Erythroblast (primary cell): ENCODE measurements around the gene TMEM255A.
A peak's percentile ranks its signal among the peaks of the same experiment; 100 is the strongest.

Experiments used
- DNase-seq, 2 experiments: peaks; one replicate each; lab custom pipeline; 2025; lab: John Stamatoyannopoulos, UW
- GATA1 ChIP-seq: IDR thresholded peaks from 2 replicates; pipeline ENCODE4 v1.6.1; 2011; ENCODE audit warnings: low read depth, mild to moderate bottlenecking, control low read depth, low read length, moderate library complexity
- POLR2A ChIP-seq: IDR thresholded peaks from 2 replicates; pipeline ENCODE4 v1.6.1; 2011; ENCODE audit warnings: mild to moderate bottlenecking, low read length

TMEM255A gene

GRCh38 chrX:120299928-120300327 lies 11.3 kb downstream of the TMEM255A start:
- peak; percentile 1 to 6 for DNase-seq
- no peak for TF ChIP-seq POLR2A
- no peak for TF ChIP-seq GATA1

GRCh38 chrX:120297923-120298322 lies 13.3 kb downstream of the TMEM255A start:
- DNase-seq, result no peak
- TF ChIP-seq POLR2A, result no peak
- no peak for TF ChIP-seq GATA1

- TF ChIP-seq GATA1, result no peak
- TF ChIP-seq POLR2A, result no peak
- no peak for DNase-seq
These were observed 16.6 kb downstream of the TMEM255A start for GRCh38 chrX:120294651-120295050.

GRCh38 chrX:120293015-120293414 lies 18.2 kb downstream of the TMEM255A start:
- DNase-seq, result no peak
- no peak for TF ChIP-seq GATA1
- no peak for TF ChIP-seq POLR2A

- TF ChIP-seq GATA1, result no peak
- no peak for TF ChIP-seq POLR2A
These were observed 20.1 kb downstream of the TMEM255A start for GRCh38 chrX:120291211-120291610.

GRCh38 chrX:120290107-120290506 lies 21.2 kb downstream of the TMEM255A start:
- no peak for TF ChIP-seq GATA1
- TF ChIP-seq POLR2A, result no peak
- DNase-seq, result no peak

More at GRCh38 chrX:120291211-120291610, 20.1 kb downstream of the TMEM255A start:
- DNase-seq, result no peak

GRCh38 chrX:120287513-120288112 lies 23.6 kb downstream of the TMEM255A start:
- TF ChIP-seq GATA1, result no peak
- no peak for TF ChIP-seq POLR2A
- DNase-seq, result no peak

GRCh38 chrX:120286733-120287512 lies 24.3 kb downstream of the TMEM255A start:
- DNase-seq, result no peak
- TF ChIP-seq POLR2A, result no peak
- no peak for TF ChIP-seq GATA1

- TF ChIP-seq GATA1 (no peak), POLR2A (no peak)
- peak; percentile 16 to 28 for DNase-seq
These were observed 28.6 kb downstream of the TMEM255A start for GRCh38 chrX:120282697-120283096.

- DNase-seq, result no peak
- TF ChIP-seq POLR2A (no peak), GATA1 (no peak)
These were observed 29.5 kb downstream of the TMEM255A start for GRCh38 chrX:120281761-120282160.

- DNase-seq, result no peak
- TF ChIP-seq GATA1 (no peak), POLR2A (no peak)
These were observed 30.1 kb downstream of the TMEM255A start for GRCh38 chrX:120281021-120281624.

GRCh38 chrX:120274958-120275357 lies 36.3 kb downstream of the TMEM255A start:
- no peak for DNase-seq
- TF ChIP-seq GATA1 (no peak), POLR2A (no peak)

GRCh38 chrX:120274145-120274544 lies 37.1 kb downstream of the TMEM255A start:
- no peak for TF ChIP-seq POLR2A
- TF ChIP-seq GATA1, result no peak
- no peak for DNase-seq

- no peak for DNase-seq
- TF ChIP-seq GATA1 (no peak), POLR2A (no peak)
These were observed 40.0 kb downstream of the TMEM255A start for GRCh38 chrX:120271218-120271617.

- no peak for DNase-seq
- TF ChIP-seq POLR2A (no peak), GATA1 (no peak)
These were observed 40.7 kb downstream of the TMEM255A start for GRCh38 chrX:120270567-120270966.
